GM21447 (cell line): Measurements from ENCODE around the gene ZNF679.
"Not testable (repeated sequence)": the region's sequence is repeated elsewhere in the genome, so short reads cannot be mapped to it uniquely, and the experiment has no call there.

Source experiments
- ATAC-seq: cut with Tn5 transposase; IDR thresholded peaks from one replicate; pipeline ENCODE4 v1.9.1; 2021; ENCODE audit not compliant: unreplicated experiment

ZNF679 gene

GRCh38 chr7:64228174-64228573 is at the start of gene ZNF679:
Gene ZNF679, plus strand, starts transcription at chr7:64228474. Its CDS starts 20,644 bp downstream, at chr7:64249118.
- not testable (repeated sequence) for ATAC-seq

DNA sequence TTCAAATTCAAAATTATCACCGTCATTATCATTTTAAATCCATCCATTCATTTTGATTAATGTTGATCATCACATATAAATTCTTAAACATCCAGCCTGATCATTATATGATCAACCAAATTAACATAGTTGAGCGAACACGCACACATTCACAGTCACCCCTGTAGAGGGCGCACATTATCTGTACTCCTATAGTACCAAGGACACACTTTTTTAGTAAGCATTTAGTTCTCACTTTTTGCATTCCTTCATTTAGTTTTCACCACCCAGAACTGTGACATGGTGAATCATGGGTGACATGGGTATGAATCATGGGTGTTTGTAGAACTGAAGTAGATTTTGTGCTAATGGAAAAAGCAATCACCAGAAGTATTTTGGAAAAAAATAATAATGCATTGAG is 47.3 kb upstream of the ZNF679 start:
- no peak for ATAC-seq

- ATAC-seq: no peak
Observed at GRCh38 chr7:64181586-64181985, 46.7 kb upstream of the ZNF679 start.

DNA sequence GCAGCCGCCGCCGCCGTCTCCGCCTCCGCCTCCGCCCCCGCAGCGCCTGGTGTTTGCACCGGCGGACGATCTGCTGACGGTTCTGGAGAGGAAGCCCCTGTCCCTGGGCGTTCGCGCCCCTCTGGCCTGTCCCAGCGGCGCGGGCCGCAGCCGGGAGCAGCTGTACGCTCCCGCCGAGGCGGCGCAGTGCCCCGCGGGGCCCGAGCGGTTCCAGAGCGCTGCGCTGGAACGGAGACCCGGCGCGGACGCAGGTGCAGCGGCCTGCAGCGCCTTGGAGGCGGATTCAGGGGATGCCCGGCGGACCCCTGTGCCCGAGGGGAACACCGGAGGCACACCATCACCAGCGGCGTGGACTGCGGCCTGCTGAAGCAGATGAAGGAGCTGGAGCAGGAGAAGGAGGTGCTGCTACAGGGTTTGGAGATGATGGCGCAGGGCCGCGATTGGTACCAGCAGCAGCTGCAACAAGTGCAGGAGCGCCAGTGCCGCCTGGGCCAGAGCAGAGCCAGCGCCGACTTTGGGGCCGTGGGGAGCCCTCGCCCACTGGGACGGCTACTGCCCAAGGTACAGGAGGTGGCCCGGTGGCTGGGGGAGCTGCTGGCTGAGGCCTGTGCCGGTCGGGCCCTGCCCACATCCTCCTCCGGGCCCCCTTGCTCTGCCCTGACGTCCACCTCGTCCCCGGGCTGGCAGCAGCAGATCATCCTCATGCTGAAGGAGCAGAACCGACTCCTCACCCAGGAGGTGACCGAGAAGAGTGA is 46.1 kb upstream of the ZNF679 start:
- ATAC-seq: no peak

DNA sequence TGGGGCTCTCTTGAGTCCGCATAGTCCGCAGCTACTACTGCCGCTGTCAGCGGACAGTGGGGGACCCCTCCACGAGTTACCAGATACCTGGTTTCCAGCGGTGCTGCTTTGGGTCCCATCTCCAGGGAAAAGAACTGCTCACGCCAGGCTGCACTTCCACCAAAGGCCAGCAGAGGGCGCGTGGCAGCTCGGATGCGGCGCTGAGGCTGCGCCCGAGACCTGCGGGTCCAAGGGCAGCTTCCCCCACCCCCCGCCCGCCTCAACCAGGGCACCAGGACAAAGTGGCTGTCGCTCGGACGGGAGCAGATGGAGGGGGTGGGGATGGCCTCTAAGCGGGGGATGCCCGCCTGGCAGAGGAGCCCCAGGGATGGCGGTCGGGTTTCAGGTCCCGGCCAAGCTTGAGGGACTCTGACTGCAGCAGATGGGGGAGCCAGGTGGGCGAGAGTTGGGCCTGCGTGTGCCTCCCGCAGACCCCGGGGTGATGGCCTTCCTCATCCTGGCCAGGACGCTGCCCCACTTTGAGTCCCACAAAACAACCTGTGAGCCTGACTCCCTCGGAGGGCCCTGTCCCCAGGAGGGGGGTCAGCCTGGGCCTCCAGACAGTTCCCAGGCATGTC is 45.0 kb upstream of the ZNF679 start:
- ATAC-seq: no peak

GRCh38 chr7:64183827-64184372 is 44.4 kb upstream of the ZNF679 start:
- ATAC-seq: no peak

DNA sequence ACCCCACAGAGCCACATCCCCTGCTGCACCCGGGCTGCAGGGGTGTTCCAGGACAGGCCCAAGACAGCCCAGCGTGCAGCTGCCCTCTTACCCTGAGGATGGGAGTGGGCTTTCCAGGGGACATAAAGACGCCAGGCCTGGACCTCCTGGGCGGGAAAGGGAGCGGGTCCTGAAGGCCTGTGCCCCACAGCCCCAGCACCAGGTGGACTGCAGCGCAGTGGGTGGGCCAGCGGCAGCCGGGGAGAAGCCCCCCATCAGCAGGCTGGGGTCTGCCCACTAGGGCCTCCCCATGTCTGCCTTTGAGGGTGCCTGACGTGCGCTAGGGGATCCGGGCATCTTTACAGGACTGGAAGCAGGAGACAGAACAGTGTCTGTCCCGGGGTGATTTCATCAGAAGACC is 43.9 kb upstream of the ZNF679 start:
- no peak for ATAC-seq

GRCh38 chr7:64187408-64187807 is 40.9 kb upstream of the ZNF679 start:
- no peak for ATAC-seq

DNA sequence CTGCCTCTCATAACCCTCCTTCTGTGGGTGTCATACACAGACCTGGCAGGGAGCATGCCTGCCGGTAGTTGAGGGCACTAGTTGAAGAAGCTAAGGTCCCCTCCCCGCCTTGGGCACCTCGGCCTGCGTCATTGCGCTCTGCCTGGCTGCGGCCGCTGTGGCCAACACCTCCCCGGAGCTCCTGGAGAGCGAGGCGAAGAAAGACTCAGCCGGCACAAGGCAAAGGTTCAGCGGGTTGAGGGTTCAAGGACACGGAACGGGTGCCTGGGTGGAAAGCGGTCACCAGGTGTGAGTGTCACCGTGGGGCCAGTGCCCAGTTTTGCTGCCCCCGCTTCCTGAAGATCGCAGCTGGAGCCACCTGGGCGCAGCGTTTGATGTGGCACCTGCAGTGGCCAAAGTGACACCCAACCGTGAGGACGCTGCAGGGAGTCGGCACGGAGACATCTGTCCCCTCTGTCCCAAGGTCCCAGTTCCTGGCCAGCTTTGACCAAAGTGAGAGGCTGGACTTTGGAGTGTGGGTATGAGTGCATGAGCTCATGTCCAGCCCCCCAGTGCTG is 36.0 kb upstream of the ZNF679 start:
- no peak for ATAC-seq

DNA sequence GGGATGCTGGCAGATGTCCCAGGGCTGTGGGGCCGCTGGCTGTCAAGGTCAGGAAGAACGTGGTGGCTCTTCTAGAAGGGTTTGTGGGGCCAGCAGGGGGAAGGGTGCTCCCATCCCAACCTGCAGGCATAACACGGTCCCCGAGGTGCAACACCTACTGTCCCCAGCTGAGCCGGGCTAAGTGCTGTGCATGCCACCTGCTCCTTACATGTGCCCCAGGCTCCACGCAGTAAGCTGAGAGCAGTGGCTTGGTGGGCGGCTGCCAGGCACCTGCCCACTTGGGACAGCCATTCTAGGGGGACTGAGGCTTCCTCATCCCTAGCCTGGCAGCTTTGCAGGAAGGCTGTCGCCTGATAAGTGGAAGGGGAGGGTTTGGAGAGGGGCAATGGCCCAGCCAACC is 35.5 kb upstream of the ZNF679 start:
- ATAC-seq: no peak

- ATAC-seq: no peak
Observed at GRCh38 chr7:64206903-64207302, 21.4 kb upstream of the ZNF679 start, which contains the start of gene ZNF735. Gene ZNF735, plus strand, starts transcription at chr7:64207203. Its CDS starts 0 bp downstream, at chr7:64207203.

- ATAC-seq: not testable (repeated sequence)
Observed at GRCh38 chr7:64219710-64220298, 8.5 kb upstream of the ZNF679 start.

DNA sequence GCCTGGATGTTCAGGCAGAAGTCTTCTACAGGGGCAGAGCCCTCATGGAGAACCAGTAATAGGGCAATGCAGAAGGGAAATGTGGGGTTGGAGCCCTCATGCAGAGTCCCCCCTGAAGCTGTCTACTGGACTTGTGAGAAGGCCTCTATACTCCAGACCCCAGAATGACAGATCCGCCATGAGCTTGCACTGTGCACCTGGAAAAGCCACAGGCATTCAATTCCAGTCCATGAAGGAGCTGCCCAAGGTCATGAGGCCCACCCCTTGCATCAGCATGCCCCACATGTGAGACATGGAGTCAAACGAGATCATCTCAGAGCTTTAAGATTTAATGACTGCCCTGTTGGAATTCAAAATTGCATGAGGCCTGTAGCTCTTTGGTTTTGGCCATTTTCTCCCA is 4.9 kb upstream of the ZNF679 start:
- ATAC-seq: no peak

- no peak for ATAC-seq
Observed at GRCh38 chr7:64266341-64266919, 38.2 kb downstream of the ZNF679 start.

GRCh38 chr7:64277630-64278029 is 49.4 kb downstream of the ZNF679 start:
- ATAC-seq: no peak

GRCh38 chr7:64294701-64295420 is 66.6 kb downstream of the ZNF679 start:
- ATAC-seq: no peak

DNA sequence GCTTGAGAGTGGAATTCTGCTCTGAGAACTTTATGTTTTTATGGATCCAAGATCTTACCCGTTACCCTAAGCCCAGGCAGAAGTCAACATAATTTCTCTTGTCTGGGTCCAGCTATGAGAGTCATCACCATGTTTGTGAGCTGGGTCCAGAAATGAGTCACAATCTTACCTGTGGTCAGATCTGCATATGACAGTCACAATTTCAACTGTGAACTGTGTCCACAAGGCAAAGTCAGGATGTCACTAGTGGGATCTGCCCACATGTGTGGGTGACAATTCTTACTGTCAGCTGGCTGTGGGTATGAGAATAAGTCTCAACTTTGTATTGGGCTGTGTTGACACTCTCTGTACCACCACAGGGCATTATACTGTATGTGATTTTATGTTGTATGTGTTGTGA is 69.1 kb downstream of the ZNF679 start:
- ATAC-seq: not testable (repeated sequence)

- no peak for ATAC-seq
Observed at GRCh38 chr7:64300641-64301405, 72.5 kb downstream of the ZNF679 start.

- peak; percentile 97 for ATAC-seq
Observed at GRCh38 chr7:64307254-64308015, 79.2 kb downstream of the ZNF679 start.
